Right forelimb (tissue), 1 donor: ENCODE data around the gene RASGEF1C.

Source experiments
- DNase-seq: peaks from one replicate; pipeline ENCODE4 v3.0.0-alpha.2; 2018

Gene RASGEF1C

DNA sequence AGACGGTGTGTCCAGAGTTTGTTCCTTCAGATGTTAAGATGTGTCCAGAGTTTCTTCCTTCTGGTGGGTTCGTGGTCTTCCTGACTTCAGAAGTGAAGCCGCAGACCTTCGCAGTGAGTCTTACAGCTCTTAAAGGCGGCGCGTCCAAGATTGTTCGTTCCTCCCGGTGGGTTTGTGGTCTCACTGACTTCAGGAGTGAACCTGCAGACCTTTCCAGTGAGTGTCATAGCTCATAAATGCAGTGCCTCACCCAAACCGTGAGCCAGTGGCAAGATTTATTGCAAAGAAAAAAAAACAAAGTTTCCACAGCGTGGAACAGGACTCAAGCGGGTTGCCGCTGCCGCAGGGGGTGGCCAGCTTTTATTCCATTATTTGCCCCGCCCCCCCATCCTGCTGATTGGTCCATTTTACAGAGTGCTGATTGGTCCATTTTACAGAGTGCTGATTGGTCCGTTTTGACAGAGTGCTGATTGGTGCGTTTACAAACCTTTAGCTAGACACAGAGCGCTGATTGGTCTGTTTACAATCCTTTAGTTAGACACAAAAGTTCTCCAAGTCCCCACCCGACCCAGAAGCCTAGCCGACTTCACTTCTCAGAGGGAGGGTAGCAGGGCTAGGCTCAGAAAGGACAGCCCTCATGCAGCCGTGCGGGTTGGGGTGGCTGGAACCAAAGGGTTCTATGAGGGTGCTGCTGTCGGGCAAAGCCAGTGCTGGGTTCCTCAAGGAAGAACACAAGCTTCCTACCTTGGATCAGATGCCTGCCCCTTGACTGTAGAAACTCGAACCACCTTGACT is 128.3 kb downstream of the RASGEF1C start:
- DNase-seq: no peak

DNA sequence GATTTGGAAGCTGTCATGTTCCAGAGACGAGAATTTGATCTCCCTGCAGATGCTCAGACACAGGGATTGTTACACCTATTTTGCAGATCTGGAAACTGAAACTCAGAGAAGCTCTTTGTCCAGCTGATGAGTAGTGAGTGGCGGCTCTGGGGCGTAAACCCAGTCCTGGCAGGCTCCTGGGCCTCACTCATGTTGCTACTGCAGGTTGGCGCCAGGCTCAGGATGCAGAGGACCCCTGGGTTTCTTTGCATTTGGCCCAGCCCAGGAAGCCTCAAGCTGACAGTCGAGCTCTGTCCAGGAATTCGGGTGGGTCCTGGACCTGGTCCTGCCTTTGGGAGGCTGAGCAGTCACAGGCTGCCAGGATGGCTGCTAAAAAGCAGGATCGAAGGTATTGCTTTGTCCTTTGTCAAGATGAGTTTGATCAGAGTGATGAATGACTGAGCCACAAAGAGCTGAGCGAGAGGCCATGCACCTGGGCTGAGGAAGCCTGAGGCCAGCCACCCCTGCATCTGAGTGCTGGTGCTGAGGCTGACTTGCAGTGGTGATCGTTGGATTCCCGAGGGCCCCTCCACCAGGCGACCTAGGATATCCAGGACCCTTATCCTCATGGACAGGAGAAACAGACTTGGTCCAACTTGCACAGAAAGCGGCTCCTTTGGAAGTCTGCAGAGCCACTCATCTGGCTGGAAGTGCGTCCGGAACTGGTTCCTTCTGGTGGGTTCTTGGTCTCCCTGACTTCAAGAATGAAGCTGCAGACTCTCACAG is 129.1 kb downstream of the RASGEF1C start:
- no peak for DNase-seq

DNA sequence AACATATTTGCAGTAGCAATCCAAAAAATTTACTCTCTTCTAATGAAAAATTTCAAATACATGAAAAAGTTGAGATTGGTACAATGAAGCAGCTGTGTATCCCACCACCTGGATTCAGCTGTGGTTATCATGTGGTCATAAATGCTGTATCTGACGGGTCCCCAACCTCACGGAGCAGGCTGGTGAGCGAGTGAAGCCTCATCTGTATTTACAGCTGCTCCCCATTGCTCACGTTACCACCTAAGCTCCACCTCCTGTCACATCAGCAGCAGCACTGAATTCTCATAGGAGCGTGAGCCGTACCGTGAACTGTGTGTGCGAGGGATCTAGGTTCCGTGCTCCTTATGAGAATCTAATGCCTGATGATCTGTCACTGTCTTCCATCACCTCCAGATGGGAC is 130.7 kb downstream of the RASGEF1C start:
- no peak for DNase-seq

DNA sequence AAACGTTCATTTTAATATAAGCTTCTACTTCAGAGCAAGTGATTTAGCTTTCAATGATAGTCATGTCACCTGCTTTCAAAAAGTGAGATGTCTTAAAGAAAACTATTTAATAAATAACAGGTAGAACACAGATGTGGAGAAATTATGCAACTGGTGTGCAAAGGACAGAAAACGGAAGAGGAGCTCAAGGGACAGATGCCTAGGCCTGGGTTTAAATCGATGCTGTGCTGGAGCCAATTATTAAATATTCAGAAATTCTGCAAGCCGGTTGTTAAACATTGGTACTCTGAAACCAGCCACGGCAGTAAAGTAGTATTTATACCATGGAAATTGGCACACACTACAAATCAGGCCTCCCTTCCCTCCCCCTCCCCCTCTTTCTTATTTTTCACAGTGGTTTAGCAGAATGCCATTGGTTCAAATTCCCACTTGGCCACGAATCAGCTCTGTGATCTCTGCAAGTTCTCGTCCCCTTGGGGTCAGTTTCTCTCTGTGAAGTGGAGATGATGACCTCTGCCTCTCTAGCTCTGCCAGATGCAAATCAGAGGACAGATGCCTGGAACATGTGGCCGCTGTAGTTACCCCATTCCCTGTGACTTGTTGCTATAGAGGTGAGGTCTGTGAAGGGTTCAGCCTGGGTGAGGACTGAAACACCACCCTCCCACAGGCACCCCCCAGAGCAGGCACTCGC is 131.3 kb downstream of the RASGEF1C start:
- DNase-seq: no peak

DNA sequence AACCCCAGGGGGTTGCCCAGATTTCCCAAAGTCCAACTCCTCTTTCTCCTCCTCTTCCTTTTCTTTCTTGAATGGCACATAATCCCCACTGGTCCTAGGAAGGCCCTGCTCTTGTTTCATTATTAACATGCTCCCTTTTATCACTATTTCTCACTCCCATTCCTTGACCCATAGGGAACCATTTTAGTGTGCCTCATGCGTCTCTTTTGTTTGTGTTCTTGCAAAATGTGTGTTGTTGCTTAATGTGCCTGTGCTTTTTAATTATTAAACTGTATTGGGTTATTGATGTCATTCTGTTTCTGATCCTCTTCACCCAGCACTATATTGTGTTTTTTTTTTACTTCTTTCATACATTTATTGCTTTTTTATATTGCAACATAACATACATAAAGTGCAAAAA is 133.3 kb downstream of the RASGEF1C start:
- no peak for DNase-seq

DNA sequence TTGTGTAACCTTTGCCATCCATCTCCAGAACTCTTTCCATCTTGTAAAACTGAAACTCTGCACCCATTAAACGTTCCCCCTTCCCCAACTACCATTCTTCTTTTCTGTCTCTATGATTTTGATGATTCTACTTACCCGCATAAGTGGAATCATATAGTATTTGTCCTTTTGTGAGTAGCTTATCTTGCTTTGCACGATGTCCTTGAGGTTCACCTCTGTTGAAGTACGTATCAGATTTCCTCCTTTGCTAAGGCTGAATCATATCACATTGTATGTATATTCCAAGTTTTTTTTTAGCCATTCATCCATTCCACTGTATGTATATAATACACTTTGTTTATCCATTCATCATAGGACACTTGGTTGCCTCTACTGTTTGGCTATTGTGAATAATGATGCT is 134.5 kb downstream of the RASGEF1C start:
- DNase-seq: no peak

DNA sequence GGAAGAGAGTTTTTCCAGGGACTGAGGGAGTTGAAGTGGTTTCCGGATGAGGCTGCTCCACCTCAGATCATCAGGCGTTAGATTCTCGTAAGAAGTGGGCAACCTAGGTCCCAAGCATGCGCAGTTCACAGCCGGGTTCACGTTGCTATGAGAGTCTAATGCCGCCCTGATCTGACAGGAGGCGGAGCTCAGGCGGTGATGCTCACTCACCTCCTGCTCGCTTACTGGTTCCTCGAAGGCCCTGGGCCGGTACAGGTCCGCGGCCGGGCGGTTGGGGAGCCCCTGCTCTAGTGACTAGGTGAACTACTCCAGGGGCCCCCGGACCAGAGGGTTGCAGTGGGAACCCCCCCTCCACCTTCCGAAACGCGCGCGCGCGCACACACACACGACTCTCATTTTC is 136.5 kb downstream of the RASGEF1C start:
- no peak for DNase-seq

DNA sequence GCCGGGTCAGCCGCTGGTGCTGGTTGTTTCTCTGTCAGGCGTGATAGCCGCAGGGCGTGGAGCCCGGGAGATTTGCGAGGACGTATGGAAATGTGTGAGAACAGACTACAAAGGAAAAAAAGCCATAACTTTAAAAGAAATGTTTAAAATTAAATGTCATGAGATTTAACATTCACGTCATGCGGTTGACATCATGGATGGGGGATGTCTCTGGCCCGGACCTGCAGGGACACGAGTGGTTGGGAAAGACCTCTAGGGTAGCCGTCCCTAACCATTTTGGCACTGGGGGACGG is 136.8 kb downstream of the RASGEF1C start:
- no peak for DNase-seq

DNA sequence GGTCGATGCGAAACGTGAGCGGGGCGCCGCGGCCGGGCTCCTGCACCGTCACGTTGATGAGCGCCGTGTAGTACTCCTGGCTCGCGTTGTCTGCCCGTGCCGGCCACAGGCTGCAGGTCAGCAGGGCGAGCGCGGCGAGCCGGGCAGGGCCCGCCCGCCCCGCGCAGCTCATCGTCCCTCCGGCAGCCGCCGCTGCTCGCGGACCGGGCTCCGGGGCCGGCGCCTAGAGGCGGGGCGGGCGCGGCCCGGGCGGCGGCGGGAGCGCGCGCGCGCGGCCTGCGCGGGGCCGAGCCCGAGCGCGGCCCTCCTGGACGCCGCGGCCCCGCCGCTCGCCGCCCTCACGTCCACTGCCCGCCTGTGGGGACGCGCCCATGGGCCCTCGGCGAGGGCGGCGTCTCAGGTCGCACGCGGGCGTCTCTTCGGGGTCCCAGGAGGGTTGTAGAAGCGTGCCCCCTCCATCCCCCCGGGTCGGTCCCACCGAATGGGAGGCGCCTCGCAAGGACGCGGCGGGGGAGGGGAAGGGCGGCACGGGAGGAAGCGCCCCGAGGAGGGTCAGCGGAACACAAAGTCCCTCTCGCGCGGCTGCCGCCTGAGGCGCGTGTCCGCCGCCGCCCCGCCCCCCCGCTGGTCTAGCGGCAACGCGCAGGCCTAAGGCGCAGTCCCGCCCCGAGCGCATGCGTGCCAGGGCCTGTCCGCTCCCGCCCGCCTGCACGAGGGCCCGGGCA is 137.3 kb downstream of the RASGEF1C start, which contains the start of gene RNF130:
TSS of gene RNF130 (minus strand) at position 229 of the 725 bp plus-strand sequence. CDS start at position 172, 57 bp downstream.
- DNase-seq: peak; percentile 97

DNA sequence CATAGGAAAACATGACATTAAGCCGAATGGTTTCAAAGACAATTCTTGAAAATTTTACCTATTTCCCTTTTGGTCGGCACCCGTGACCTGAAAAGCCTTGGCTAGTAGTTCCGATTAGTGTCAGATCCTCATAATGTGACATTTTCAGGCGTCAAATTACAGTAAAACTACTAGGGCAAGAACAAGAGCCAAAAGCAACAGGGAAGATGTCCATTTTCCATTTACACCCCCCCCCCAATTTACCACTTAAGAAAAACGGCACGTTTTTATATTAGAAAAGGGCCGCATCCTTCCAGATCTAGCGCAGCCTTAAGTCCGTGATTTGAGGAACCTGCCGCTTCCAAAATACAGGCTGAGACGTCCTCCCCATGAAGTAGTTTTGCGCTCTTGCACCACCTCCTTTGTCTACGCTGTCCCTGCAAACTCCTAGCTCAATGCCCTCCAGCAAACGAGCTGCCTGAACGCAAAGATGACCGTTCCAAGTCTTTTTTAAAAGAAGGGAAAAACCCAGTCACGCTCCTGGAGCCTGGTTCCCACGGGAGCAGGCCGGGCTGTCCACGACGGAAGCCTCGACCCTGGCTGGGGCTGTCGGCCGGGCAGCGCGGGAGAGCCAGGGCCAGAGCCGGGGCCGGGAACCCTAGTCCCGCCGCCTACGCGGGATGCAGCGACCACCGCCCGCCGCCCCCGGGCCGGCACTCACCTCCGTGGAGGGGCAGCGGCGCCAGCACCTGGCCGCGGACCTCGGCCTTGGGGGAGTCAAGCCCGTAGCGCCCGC is 138.1 kb downstream of the RASGEF1C start:
- peak; percentile 82 for DNase-seq

DNA sequence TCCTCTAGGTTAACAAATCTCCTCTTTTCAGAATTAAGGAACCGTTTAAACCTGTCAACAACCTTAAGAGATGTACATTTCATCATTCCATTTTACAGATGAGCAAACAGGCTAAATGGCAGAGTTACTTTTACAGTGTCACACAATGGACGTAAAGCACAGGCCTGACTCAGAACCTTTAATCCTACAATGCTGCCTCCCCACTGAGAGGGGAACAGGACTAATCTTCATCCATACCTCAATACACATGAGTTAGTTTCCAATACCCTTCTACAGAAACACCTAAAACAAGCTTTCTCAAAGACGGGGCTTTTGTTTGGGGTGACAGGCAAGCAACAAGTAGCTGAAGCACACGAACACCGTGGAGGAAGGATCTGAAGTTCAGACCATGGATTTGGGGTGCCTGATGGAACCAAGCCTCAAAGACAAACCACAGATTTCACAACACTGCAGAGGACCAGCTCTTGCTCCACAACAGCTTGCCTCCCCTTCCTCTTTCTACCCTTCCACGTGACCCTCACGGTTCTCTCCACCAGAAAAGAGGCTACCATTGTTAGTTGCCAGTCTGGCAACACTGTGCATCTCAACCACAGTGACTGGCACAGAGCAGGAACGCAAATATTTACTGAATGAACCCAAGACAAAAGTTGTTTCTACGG is 139.3 kb downstream of the RASGEF1C start:
- DNase-seq: no peak

DNA sequence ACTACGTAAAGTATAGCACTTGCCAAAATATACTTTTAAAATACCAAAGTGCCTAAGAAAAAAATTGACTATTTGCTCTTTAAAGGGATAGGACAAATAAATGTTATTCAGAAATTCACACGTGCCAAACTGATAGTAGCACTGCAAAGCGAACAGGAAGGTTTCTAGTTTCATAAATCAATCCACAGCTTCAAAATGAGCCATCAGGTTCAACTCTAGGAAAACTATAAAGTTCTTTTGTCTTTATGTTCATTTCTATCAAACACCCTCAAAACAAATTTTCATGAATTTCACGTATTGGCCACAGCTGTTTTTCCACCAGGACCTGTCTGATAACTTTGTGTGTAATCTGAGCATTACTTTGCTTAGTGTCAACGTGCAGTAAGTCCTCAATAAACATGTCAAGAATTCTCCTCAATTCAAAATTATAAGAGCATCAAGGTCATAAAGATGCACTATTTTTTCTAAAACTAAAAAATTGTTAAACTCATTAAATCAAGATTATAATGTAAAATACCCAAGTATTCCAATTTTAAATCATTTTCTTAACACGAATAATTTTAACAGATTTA is 140.4 kb downstream of the RASGEF1C start:
- DNase-seq: no peak

DNA sequence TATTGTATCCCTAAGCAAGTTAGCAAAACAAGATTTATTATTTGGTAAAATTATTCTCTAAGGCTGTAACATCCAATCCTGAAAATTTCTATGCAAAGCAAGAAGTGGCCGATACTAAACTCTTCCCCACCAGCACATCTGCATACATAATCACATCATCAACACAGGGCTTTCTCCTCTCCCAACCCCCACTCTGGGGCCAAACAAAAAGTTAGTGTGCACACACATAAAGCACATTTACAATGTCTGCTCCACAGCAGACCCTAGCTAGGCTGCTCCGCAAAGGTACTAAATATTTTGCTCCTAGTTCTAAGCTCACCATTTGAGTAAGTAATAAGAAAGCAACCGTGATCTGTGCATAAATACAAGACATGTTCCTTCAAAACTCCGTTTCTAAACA is 141.0 kb downstream of the RASGEF1C start:
- no peak for DNase-seq

DNA sequence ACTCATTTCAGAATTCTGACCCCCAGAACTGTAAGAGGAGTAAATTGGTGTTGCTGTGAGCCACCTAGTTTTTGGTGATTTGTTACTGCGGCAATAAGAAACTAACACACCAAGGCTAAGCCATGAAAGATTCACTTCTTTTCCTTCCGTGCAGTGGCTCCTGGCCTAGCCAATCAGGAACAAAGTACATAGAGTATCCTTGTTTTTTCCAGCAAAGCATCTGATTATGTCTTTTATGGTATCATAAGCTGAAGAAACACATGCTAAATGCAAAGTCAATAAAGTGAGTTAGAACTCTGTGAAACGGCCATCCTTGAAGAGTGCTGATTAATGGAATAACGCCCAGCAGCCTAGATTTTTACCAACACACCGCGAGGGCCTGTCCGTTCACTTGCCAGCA is 148.8 kb downstream of the RASGEF1C start:
- no peak for DNase-seq

DNA sequence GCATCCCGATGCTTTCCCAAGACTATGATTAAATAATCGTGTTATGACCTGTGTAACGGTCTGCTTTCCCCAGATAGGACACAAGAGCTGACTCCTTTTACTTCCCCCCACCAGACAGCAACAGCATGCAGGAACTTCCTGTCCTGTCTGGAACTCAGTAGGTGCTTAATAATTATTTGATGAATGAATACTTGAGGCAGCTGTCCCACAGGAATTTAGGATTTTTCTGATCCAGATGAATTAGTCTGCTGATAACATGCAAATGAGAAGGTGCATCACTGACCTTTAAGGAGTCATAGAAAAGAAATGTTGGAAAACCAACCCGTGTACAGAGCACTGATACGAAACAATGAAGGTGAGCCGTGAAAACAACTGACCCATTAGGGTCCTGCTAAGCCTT is 149.7 kb downstream of the RASGEF1C start:
- DNase-seq: no peak

DNA sequence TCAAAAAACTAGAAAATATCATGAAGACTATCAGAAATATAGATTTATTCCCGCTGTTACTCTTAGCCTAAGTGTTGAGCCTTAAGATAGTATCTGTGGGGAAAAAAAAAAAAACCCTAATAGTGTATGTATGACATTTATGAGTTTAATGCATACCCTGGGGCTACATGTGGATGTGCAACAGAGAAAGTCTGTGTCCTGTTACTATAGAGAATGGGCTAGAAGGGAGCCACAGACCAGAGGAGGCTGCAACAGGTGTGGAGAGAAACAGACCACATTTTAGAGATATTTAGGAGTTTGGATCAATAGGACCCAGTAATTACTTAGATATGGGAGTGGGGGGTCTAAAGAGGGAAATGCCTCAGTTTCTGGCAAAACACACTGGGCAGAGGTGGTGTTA is 152.9 kb downstream of the RASGEF1C start:
- no peak for DNase-seq

DNA sequence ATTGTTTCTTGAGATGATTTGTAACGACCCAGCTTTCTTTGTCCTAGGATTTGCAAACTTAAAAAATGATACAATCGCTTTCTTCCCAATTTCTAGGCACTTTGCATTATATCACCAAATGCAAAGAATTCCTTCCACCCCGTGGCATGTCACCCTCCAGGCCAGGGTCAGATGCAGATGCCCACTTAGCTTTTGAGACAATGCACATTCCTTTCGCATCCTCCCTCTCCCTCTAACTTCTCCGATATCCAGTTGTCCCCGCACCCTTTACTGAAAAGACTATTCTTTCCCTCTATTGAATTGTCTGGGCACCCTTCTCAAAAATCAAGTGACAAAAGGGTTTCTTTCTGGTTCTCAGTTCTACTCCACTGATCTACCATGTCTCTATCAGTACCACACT is 154.8 kb downstream of the RASGEF1C start:
- no peak for DNase-seq

DNA sequence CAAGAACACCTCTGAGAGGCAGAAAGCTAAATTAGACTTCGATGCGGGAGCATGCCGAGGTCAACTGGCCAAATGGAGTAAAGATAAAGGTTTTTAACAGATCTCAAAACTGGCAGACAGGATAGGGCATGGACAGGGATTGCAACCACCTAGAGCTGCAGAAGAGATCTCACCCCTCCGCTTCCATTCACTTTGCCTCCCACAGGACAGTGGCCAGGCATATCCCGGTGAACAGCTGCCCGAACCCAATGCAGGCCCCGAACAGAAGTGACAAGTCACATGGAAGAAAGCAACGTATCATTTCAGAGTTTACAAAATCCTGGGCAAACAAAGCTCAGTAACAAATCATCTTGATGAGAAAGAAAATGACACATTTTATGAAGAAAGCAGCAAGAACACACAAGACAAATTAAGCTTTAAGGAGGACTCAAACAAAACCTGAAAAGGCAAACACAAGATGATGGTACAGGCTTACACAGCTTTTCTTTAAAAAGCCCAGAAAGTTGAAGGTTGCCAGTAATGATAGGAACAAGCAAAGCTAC is 155.9 kb downstream of the RASGEF1C start:
- DNase-seq: no peak

DNA sequence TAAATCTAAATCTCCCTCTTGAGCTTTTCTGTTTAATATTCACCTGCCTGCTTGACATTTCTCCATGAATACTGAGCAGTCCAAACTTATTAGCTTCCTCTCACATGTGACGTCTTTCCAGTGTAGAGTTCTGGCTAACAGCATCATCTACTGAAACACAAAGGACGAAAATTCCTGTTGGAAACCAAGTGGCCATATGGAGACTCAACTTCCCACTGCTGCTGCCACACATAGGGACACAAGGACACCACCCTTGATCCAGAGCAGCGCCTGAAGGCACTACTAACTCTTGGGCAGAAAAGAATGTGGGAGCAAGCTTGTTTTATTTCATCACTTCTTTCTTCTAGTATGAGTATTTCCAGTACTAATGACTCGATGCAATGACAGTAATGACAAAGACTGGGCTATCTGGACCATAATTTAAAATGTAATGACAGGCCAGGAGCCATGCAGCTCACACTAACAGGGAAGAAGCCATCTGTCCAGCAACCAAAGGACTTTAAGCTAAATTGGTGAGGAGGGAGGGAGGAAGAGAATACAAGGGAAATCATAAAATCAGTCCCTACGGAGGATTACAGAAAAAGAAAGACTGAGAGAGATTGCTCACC is 156.7 kb downstream of the RASGEF1C start:
- DNase-seq: no peak
